ENCODE results near the gene ASGR1.

ASGR1 gene

GRCh38 chr17:7216242-7217112 lies 37.3 kb upstream of the ASGR1 start:
- DNase-seq = no peak

GRCh38 chr17:7215652-7216180 lies 36.5 kb upstream of the ASGR1 start:
- no peak for DNase-seq

DNA sequence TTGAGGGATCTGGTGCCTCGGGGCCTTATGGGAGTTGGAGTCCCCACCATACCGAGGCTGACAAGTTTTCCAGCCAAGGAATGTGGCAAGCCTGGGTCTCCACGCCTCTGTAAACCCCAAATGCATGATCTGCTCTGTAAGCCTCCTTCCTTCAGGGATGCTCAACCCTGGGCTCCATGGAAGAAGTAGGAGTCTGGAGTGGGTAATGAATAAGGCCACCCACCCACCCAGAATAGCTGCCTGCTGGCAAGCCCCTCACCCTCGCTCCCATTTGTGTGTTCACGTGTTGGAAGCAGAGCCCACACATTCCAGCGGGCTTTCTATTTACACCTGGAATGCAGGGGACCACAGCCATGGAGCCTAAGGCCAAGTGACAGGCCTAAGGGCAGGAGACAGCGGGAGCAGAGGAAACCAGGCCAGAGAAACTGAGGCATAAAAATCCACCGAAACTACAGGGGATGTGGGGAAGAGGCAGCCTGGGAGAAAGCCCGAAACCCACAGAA lies 36.0 kb upstream of the ASGR1 start:
- DNase-seq = no peak

DNA sequence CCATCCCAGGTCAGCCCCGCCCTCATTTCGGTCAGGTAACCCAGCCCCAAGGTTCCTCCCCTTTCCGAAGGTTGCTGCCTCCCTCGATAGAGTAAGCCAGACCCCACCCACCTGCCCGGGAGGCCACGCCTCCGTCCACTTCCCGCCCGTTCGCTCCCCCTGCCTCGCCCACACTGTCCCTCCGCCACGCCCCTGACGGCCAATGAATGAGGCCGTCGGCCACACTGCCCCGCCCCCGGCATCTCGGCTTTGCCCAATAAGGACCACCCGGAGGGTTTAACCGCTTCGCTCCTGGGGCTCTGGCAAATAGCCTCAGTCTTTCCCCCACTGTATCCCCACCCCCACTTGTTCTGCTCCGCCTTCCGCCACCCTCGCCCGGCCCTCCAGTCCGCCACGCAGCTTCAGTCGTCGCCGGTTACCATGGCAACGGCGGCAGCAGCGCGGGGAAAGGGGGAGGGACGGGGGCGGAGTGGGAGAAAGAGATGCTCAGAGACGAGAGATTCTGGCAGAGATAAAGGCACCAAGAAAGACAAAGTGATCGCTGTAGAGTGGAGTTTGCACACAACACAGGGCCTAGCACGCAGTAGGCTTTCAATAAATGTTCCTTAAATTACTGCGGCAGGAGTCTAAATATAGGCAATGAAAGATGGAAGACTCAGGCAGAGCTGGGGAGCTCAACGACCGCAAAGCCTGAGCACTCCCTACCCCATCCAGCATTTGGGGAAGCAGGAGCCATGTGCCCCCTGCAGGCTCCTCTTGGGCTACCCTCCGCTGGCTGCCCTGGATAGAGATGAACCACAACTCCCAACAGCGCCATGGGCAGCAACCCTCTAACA lies 35.3 kb upstream of the ASGR1 start:
- DNase-seq = peak; percentile 100

- DNase-seq = no peak
These were observed 34.7 kb upstream of the ASGR1 start for GRCh38 chr17:7213895-7214299.

GRCh38 chr17:7211491-7212273 lies 32.5 kb upstream of the ASGR1 start:
- no peak for DNase-seq

DNA sequence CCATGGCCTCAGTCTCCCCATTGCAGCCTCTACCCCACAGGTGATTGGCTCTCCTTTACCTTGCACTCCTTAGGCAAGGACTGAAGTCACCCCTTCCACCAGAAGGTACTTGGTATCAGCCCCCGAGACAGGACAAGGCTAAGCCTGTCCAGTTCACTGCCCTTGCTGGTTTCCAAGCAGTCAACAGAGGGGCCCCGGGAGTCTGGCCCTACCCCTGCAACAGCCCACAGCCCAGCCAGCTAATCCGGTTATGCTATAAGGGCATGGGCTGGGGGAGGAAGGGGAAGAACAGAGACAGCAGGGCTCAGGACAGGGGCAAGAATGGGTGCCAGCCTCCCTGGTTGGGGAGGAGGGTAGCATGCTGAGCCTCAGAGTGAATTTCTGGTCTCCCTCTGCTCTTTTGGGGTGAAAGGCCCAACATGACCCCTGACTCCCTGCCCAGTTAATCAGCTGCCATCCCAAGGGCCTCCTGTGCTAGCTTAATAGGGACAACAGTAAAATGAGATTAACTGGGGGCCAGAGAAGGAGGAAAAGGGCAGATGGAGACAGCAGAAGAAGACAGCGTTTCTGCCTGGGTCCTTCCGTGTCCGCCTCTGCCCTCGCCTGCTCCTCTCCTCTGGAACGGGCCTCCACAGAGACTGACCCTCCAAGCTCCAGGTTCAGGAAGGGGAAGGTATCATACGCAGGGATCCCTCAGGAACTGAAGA lies 29.7 kb upstream of the ASGR1 start:
- no peak for DNase-seq

- DNase-seq = no peak
These were observed 28.9 kb upstream of the ASGR1 start for GRCh38 chr17:7208027-7208571.

DNA sequence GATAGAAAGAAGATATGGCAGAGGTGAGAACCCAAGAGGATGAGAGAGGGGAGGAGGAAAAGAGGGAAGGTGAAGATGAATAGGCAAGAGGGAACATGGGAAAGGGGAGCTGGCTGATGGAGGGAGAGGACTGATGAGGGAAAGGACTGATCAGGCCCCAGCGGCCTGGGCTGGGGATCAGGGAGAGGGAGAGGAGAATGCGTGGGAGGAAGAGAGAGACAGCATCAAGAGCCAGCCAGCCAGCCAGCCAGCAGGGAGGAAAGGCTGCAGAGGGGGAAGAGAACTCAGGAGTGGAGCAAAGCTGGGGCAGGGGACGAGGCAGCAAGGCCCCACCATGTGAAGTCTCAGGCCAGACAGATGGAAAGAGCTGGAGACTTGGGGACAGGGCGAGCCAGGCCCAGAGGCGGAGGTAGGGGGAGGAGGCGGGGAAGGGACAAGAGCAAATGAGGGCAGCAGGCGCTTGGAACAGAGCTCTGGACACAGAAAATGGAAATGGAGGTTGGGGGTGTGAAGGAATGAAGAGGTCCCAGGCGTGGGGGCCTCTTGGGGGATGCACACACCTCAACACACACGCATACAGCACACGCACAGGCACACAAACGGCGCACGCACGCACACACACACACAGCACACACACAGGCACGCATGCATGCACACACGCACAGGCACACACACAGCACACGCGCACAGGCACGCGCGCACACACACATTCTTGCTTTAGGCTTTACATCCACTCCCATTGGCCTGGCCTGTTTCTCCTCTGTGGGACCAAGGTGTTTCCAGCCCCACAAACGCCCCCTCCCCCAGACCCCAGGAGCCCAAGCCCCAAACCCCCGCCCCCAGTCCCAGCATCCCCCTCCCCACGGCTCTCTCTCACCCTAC lies 28.2 kb upstream of the ASGR1 start:
- no peak for DNase-seq

DNA sequence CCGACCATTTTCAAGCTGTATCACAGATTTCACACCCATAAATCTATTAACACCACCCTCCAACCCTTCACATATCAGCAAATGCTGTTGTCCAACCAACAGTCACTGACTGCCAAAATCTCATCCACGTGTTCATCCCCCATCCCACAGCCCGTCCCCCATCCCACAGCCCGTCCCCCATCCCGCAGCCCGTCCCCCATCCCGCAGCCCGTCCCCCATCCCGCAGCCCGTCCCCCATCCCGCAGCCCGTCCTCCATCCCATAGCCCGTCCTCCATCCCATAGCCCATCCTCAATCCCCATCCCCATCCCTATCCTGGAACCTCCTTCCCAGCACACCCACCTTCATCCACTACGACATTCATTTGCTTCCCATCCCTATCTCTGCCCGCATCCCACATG lies 26.4 kb upstream of the ASGR1 start:
- no peak for DNase-seq

- peak; percentile 96 for DNase-seq
These were observed 25.8 kb upstream of the ASGR1 start for GRCh38 chr17:7204828-7205461.

- DNase-seq = no peak
These were observed 25.2 kb upstream of the ASGR1 start for GRCh38 chr17:7204336-7204735.

GRCh38 chr17:7203391-7203790 lies 24.2 kb upstream of the ASGR1 start:
- no peak for DNase-seq

- DNase-seq = no peak
These were observed 17.7 kb upstream of the ASGR1 start for GRCh38 chr17:7196651-7197401.

DNA sequence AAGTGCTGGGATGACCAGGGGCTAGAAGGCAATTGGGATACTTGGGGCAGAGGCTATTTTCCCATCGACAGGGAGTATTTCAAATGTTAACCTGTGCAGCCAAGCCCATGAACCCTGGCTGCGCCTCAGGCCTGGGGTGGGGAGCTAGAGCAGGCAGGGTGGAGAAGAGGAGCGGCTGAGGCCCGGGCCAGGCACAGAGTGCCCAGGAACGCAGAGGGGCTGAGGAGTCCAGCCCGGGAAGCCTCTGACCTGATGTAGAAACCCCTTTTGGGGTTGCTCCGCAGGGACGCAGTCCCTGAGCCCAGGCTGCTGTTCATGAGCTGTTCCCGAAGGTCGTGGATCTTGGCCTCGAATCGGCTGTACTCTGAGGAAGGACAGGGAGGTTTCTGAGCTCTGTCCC lies 16.8 kb upstream of the ASGR1 start:
- no peak for DNase-seq

DNA sequence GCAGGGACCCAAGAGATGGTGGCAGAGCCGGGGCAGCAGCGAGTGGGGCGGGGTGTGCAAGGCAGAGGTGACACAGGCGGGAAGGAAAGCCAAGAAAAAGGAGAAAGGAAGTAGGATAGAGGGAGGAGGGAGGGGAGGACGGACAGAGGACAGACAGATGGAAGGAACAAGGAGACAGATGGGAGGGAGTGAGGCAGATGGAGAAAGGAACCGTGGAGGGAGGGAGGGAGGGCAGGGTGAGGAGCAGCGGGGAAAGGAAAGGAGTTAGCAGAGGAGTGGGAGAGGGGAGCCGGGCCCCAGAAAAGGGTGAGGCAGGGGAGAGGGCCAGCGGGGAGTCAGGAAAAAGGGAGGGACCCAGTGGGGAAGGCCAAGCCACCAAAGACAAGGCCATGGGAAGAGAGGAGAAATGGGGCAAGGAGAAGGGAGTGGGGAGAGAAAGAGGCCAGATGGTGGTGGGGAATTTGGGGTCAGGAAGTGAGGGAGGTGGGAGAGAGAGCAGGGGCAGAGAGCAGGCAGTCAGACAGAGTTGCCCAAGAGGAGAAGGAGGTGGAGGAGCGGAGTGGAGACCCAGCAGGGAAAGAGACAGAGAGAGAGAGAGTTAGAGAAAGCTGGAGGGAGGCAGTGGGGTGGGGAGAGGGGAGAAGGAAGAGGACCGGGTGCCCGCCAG lies 13.2 kb upstream of the ASGR1 start:
- no peak for DNase-seq

DNA sequence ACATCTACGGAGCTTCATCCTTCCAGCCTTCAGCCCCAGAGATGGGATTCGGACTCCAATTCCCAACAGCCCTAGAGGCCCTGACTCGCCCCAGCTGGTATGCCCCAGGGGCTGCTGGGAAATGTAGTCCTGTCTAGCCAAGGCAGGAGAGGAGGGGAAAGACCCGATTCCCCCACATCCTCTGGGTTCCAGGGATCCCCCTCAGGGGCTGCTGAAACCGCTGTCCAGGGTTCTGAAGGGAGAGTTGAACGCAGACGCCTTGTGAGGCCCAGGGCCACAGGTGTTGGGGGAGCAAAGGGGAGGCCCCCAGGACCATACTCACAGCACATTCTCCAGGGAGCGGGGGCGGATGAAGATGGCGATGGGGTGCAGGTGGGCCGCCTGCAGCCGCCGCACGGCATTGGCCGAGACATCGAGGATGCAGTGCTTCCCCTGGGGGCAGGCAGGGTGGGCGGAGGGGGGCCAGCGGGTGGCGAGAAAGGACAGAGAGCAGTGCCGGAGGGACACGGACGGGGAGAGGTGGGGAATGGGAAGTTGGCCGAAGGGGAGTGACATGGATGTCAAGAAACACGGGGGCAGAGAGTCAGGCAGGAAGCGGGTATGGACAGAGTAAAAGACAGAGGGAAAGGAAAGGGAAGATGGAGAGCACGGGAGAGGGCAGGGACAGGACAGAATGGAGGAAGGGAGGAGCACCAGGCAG lies 12.6 kb upstream of the ASGR1 start:
- DNase-seq = no peak

DNA sequence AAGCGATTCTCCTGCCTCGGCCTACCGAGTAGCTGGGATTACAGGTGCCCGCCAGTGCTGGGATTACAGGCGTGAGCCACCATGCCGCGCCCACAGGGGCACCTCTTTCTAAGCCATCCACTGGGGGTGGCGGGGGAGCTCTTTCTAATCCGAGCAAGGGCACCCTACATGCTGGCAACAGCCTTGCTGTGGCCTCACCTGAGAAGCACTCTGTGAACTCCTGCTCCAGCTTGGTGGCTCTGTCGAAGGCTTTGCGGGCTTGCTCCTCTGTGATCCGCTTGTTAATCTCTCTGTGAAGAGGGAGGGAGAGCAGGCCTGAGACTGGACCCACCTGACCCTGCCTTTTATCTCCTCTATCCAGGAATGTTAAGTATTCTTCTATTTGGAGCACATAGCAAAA lies 11.9 kb upstream of the ASGR1 start:
- no peak for DNase-seq

Measured in activated CD8-positive, alpha-beta memory T cell treated with anti-CD3 and anti-CD28 coated beads for 24 hours (primary cell).